Lower lobe of right lung (tissue), 2 donors: ENCODE results near the gene RSPH9. TPM values are rescaled to one million over a fixed set of nuclear protein-coding genes. Genes with fewer than 3 reads are reported as not detected.

ENCODE experiments used
- ATAC-seq, 2 donors: fragments of 200-7000 bp; cut with Tn5 transposase; one replicate each; pipeline ENCODE4 v1.9.1; 2020 to 2022; ENCODE audit warnings: mild to moderate bottlenecking in 2 of 2, moderate library complexity in 2 of 2
- DNase-seq: peaks from one replicate; pipeline ENCODE4 v3.0.0-alpha.2; 2020
- H3K27ac ChIP-seq: fragments of 200-600 bp; one replicate; pipeline ENCODE4 v1.8.0; 2022
- H3K27me3 ChIP-seq: fragments of 200-600 bp; one replicate; pipeline ENCODE4 v1.8.0; 2022; ENCODE audit warnings: low read depth
- H3K36me3 ChIP-seq: fragments of 200-600 bp; one replicate; pipeline ENCODE4 v1.8.0; 2022; ENCODE audit warnings: mild to moderate bottlenecking
- H3K4me1 ChIP-seq: fragments of 200-600 bp; one replicate; pipeline ENCODE4 v1.8.0; 2022
- H3K4me3 ChIP-seq: fragments of 200-600 bp; one replicate; pipeline ENCODE4 v1.8.0; 2022; ENCODE audit warnings: mild to moderate bottlenecking
- H3K9me3 ChIP-seq: fragments of 200-600 bp; one replicate; pipeline ENCODE4 v1.8.0; 2022
- intact Hi-C: fragments of 100-400 bp; cut with DNase I; formaldehyde crosslinking; loops from one replicate; pipeline ENCODE4 v1.11.0; 2022
- total RNA-seq: library from RNA; stranded (reverse); fragmentation: NEBNext Ultra II Directional; extraction: Animal tissue kit (Norgen Biotek cat#: 25700); gene quantifications from one replicate; pipeline ENCODE4 v1.2.1, GENCODE V29; 2021
- TF ChIP-seq, protein P1 (sequence below): fragments of 200-600 bp; IDR thresholded peaks from one replicate; pipeline ENCODE4 v1.8.0; 2022; ENCODE audit warnings: antibody characterized with exemption, mild to moderate bottlenecking
- donor health status: DM: no; HTN: yes; CAD: no; lungs with severe emphysema.

Gene RSPH9
- total RNA-seq, 1 donor from 2014 or later = 2.6 TPM

DNA sequence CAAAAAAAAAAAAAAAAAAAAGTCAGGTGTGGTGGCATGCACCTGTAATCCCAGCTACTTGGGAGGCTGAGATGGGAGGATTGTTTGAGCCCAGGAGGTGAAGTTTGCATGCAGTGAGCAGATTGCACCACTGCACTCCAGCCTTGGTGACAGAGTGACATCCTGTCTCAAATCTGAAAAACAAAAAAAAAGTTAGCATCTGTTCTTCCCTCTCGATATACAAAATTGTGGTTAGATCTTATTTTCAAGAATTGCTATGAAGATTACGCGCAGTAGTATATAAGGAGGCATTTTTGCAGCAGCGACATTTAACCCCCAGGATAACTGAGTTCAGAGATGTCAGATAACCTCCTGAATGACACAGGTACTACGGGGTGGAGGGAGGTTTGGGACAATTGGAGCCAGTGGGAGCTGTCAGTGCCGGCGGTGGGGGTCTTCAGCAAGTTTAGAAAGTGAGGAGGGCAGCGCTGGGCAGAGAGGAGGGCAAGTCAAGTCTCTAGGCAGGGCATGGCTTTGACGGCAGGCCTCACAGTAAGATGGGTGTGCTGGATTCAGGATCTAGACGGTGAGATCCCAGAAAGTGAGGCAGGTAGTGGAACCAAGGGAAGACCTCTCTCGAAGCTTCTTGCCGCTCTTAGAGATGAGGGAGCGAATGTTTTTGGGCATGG, 68.9 kb downstream of the RSPH9 start:
- H3K9me3 ChIP-seq = no peaks in the 10 kb centered on the region
- ATAC-seq = no peak
- H3K36me3 ChIP-seq = no peaks in the 10 kb centered on the region
- no peak overlapping the region for H3K27ac ChIP-seq
- no peak for DNase-seq
- H3K4me3 ChIP-seq = no peak overlapping the region
- intact Hi-C loops = no loop called here
- TF ChIP-seq, protein P1, sequence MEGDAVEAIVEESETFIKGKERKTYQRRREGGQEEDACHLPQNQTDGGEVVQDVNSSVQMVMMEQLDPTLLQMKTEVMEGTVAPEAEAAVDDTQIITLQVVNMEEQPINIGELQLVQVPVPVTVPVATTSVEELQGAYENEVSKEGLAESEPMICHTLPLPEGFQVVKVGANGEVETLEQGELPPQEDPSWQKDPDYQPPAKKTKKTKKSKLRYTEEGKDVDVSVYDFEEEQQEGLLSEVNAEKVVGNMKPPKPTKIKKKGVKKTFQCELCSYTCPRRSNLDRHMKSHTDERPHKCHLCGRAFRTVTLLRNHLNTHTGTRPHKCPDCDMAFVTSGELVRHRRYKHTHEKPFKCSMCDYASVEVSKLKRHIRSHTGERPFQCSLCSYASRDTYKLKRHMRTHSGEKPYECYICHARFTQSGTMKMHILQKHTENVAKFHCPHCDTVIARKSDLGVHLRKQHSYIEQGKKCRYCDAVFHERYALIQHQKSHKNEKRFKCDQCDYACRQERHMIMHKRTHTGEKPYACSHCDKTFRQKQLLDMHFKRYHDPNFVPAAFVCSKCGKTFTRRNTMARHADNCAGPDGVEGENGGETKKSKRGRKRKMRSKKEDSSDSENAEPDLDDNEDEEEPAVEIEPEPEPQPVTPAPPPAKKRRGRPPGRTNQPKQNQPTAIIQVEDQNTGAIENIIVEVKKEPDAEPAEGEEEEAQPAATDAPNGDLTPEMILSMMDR = no peak
- peaks cover 38% of the 10 kb centered on the region for H3K4me1 ChIP-seq
- no peaks in the 10 kb centered on the region for H3K27me3 ChIP-seq

DNA sequence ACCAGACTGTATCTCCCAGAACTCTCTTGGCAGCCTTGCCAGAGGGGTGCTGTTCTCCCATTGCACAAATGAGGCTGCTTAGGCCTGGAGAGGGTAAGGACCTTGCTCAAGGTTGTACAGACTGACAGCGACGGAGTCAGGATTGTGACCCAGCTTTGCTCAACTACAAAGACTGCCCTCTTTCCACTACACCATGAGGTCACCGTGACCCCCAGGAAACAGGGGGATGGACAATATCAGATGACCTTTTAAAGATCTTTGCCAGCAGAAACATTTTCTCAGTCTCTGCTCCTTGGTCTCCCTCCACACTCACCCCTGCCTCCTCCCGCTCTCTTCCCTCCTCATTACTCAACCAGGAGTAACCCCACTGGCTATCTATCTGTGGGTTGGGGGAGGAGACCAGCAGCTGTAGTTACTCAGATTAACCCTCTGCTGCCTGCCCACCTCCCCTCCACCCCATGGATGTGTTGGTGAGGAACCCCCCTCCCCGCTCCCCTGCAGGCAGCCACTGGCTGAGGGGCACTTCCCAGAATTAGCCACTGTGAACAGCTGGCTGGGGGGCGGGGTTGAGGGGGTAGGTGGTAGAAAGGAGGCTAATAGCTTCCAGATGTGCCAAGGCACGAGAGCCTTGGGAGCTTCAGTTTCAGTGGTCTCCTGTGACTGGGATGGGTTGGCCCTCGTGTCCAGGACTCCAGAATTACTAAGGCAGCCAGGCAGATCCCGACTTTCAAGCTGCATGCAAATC, 69.6 kb downstream of the RSPH9 start:
- no peak for DNase-seq
- intact Hi-C loops = no loop called here
- ATAC-seq = no peak
- TF ChIP-seq, protein P1 = no peak
- Histone ChIP-seq H3K4me3 (no peak overlapping the region), H3K27ac (no peak overlapping the region), H3K36me3 (no peaks in the 10 kb centered on the region), H3K27me3 (no peaks in the 10 kb centered on the region), H3K4me1 (peaks cover 31% of the 10 kb centered on the region), H3K9me3 (no peaks in the 10 kb centered on the region)

DNA sequence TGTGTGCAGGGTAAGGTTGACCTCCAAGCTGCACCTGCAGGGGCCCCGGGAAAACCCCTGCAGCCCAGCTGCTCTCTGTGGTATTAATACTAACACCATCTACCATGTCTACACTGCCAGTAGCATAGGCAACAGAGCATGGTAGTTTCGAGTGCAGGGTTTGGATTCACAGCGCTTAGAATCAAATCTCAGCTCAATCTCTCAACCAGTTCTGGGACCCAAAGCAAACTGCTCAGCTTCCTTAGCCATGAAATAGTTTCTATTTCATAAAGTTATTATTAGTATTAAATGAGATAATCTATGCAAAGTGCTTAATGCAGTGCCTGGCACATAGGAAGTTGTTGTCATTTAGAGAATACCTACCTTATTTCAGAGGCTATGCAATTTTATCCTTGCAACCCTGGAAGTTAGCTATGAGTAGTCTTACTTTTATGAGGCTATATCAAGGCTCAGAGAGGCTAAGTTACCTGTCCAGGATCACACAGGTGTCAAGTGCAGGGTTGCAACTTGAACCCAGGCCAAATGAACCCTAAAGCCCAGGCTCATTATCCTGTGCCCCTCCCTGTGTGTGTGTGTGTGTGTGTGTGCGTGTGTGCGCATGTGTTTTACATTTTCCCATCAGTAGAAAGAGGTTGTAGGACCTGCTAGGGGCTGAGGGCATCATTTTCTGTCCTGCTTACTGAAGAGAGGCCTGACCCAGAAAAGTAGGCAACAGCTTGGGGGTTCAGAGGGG, 70.4 kb downstream of the RSPH9 start:
- no peaks in the 10 kb centered on the region for H3K9me3 ChIP-seq
- TF ChIP-seq, protein P1 = no peak
- no peak overlapping the region for H3K4me3 ChIP-seq
- H3K27me3 ChIP-seq = no peaks in the 10 kb centered on the region
- intact Hi-C loops = no loop called here
- H3K27ac ChIP-seq = no peak overlapping the region
- no peak for DNase-seq
- H3K36me3 ChIP-seq = no peaks in the 10 kb centered on the region
- no peak for ATAC-seq
- H3K4me1 ChIP-seq = peaks cover 25% of the 10 kb centered on the region

DNA sequence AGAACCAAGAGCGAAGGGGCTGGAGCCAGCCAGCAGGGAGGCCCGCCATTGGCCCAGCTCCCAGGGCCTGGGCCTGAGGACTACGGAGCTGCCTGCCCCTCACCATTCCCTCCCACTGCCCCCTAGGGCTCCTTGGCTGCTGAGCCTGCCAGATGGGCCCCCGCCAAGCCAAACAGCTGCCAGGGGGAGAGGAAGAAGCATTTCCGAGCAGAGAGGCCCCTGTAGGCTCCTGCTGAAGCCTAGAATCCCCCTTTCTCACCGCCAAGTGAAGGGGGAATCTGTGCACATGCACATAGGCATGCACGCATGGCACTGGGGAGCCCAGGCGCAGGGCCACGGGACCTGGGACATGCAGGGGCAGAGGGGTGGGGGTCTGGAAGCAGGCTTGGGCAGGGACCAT, 71.3 kb downstream of the RSPH9 start:
- Histone ChIP-seq H3K27ac (no peak overlapping the region), H3K4me1 (peaks cover 25% of the 10 kb centered on the region), H3K27me3 (no peaks in the 10 kb centered on the region), H3K36me3 (no peaks in the 10 kb centered on the region), H3K9me3 (no peaks in the 10 kb centered on the region), H3K4me3 (no peak overlapping the region)
- ATAC-seq (peak in 1 of 2 donors; percentile 7), DNase-seq (no peak)
- TF ChIP-seq, protein P1 = no peak
- intact Hi-C loops = no loop called here

DNA sequence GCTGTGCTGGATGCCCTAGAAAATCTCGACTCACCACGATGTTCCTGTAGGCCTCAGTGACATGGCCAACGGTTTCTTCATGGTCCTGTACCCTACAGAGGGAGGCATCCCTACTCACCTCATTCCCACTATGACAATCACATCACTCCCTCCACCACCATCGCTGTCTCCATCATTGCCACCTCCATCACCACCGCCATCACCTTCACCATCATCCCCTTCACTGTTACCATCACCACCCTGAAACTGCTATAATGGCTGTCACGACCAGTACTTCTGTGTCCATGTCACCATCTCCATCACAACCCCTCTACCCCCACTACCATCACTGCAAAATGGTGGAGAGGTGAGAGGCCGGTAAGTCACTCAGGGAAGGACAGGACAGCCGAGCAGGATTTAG, 72.6 kb downstream of the RSPH9 start:
- H3K36me3 ChIP-seq = no peaks in the 10 kb centered on the region
- no peak for DNase-seq
- H3K27me3 ChIP-seq = no peaks in the 10 kb centered on the region
- intact Hi-C loops = no loop called here
- ATAC-seq = no peak
- H3K27ac ChIP-seq = no peak overlapping the region
- TF ChIP-seq, protein P1 = no peak
- H3K4me1 ChIP-seq = peaks cover 25% of the 10 kb centered on the region
- H3K9me3 ChIP-seq = no peaks in the 10 kb centered on the region
- no peak overlapping the region for H3K4me3 ChIP-seq
